ENCODE measurements around the gene HPS5.

GRCh38 chr11:18317551-18317950, 4.4 kb downstream of the HPS5 start:
- TF ChIP-seq CTCF (IDR thresholded peaks at IDR 0.05; ENCODE audit: low read depth, low read length) (no peak), POLR2A (IDR thresholded peaks at IDR 0.05; ENCODE audit: extremely low read depth, insufficient read length) (no peak)
